HUES48 (cell line): ENCODE results near the gene IGF2BP2.

Experiments
- H3K27ac ChIP-seq: one replicate; pipeline ENCODE4 v1.7.0; 2013; ENCODE audit warnings: low read depth, low read length, inconsistent platforms
- H3K27me3 ChIP-seq: 2 replicates; pipeline ENCODE4 v1.6.1; 2013; ENCODE audit warnings: mild to moderate bottlenecking, low read length; ENCODE audit not compliant: control insufficient read depth, insufficient read depth
- H3K36me3 ChIP-seq: 2 replicates; pipeline ENCODE4 v1.6.1; 2013; ENCODE audit warnings: low read length; ENCODE audit not compliant: control insufficient read depth, insufficient read depth
- H3K4me1 ChIP-seq: 2 replicates; pipeline ENCODE4 v1.6.1; 2013; ENCODE audit warnings: mild to moderate bottlenecking, low read length; ENCODE audit not compliant: control insufficient read depth, insufficient read depth
- H3K4me3 ChIP-seq: 2 replicates; pipeline ENCODE4 v1.5.1; 2013; ENCODE audit warnings: mild to moderate bottlenecking, low read depth, low read length
- H3K9ac ChIP-seq: 2 replicates; pipeline ENCODE4 v1.6.1; 2013; ENCODE audit warnings: mild to moderate bottlenecking, low read depth, low read length, moderate library complexity
- H3K9me3 ChIP-seq: 2 replicates; pipeline ENCODE4 v1.6.1; 2013; ENCODE audit warnings: low read length; ENCODE audit not compliant: control insufficient read depth, insufficient read depth

The IGF2BP2 gene

GRCh38 chr3:185746470-185746869 is 78.4 kb downstream of the IGF2BP2 start:
- no peaks in the 10 kb centered on the region for H3K27me3 ChIP-seq
- peak overlapping the region; percentile 9 for H3K27ac ChIP-seq
- H3K4me3 ChIP-seq = no peak overlapping the region
- no peak overlapping the region for H3K9ac ChIP-seq
- H3K4me1 ChIP-seq = peaks cover 36% of the 10 kb centered on the region
- H3K9me3 ChIP-seq = no peaks in the 10 kb centered on the region
- no peaks in the 10 kb centered on the region for H3K36me3 ChIP-seq

GRCh38 chr3:185744997-185745843 is 79.6 kb downstream of the IGF2BP2 start:
- no peaks in the 10 kb centered on the region for H3K9me3 ChIP-seq
- peak overlapping the region; percentile 23 for H3K27ac ChIP-seq
- H3K27me3 ChIP-seq = no peaks in the 10 kb centered on the region
- H3K4me1 ChIP-seq = peaks cover 31% of the 10 kb centered on the region
- H3K36me3 ChIP-seq = no peaks in the 10 kb centered on the region
- H3K4me3 ChIP-seq = no peak overlapping the region
- H3K9ac ChIP-seq = no peak overlapping the region

GRCh38 chr3:185741586-185741985 is 83.3 kb downstream of the IGF2BP2 start:
- no peaks in the 10 kb centered on the region for H3K36me3 ChIP-seq

GRCh38 chr3:185740133-185740532 is 84.7 kb downstream of the IGF2BP2 start:
- no peaks in the 10 kb centered on the region for H3K27me3 ChIP-seq
- no peak overlapping the region for H3K27ac ChIP-seq
- H3K4me3 ChIP-seq = no peak overlapping the region
- peaks cover 22% of the 10 kb centered on the region; the same call in 1 of the 2 replicates for H3K4me1 ChIP-seq
- H3K9ac ChIP-seq = no peak overlapping the region
- H3K36me3 ChIP-seq = no peaks in the 10 kb centered on the region
- H3K9me3 ChIP-seq = no peaks in the 10 kb centered on the region

More at GRCh38 chr3:185741586-185741985, 83.3 kb downstream of the IGF2BP2 start:
- no peaks in the 10 kb centered on the region for H3K27me3 ChIP-seq
- peaks cover 31% of the 10 kb centered on the region for H3K4me1 ChIP-seq
- no peak overlapping the region for H3K4me3 ChIP-seq
- no peaks in the 10 kb centered on the region for H3K9me3 ChIP-seq
- H3K9ac ChIP-seq = no peak overlapping the region
- no peak overlapping the region for H3K27ac ChIP-seq

GRCh38 chr3:185739264-185739701 is 85.6 kb downstream of the IGF2BP2 start:
- H3K27me3 ChIP-seq = no peaks in the 10 kb centered on the region
- H3K36me3 ChIP-seq = no peaks in the 10 kb centered on the region
- no peak overlapping the region for H3K9ac ChIP-seq
- no peaks in the 10 kb centered on the region for H3K9me3 ChIP-seq
- no peak overlapping the region for H3K4me3 ChIP-seq
- peaks cover 19% of the 10 kb centered on the region for H3K4me1 ChIP-seq
- no peak overlapping the region for H3K27ac ChIP-seq

- no peak overlapping the region for H3K27ac ChIP-seq
- no peak overlapping the region for H3K4me3 ChIP-seq
- H3K27me3 ChIP-seq = no peaks in the 10 kb centered on the region
- no peaks in the 10 kb centered on the region for H3K9me3 ChIP-seq
- no peaks in the 10 kb centered on the region for H3K36me3 ChIP-seq
- no peak overlapping the region for H3K9ac ChIP-seq
- peaks cover 25% of the 10 kb centered on the region for H3K4me1 ChIP-seq
Measured at GRCh38 chr3:185737740-185738680, 86.8 kb downstream of the IGF2BP2 start.

- Histone ChIP-seq H3K4me1 (peaks cover 32% of the 10 kb centered on the region), H3K4me3 (no peak overlapping the region), H3K9me3 (no peaks in the 10 kb centered on the region)
Measured at GRCh38 chr3:185737020-185737419, 87.8 kb downstream of the IGF2BP2 start.

GRCh38 chr3:185734725-185735096 is 90.1 kb downstream of the IGF2BP2 start:
- Histone ChIP-seq H3K4me1 (peaks cover 32% of the 10 kb centered on the region), H3K9ac (no peak overlapping the region), H3K27me3 (no peaks in the 10 kb centered on the region), H3K36me3 (no peaks in the 10 kb centered on the region), H3K9me3 (no peaks in the 10 kb centered on the region), H3K4me3 (no peak overlapping the region), H3K27ac (peak overlapping the region; percentile 1)

More at GRCh38 chr3:185737020-185737419, 87.8 kb downstream of the IGF2BP2 start:
- no peaks in the 10 kb centered on the region for H3K27me3 ChIP-seq
- H3K9ac ChIP-seq = no peak overlapping the region
- H3K36me3 ChIP-seq = no peaks in the 10 kb centered on the region
- H3K27ac ChIP-seq = no peak overlapping the region

GRCh38 chr3:185733980-185734724 is 90.7 kb downstream of the IGF2BP2 start:
- Histone ChIP-seq H3K36me3 (no peaks in the 10 kb centered on the region), H3K27me3 (no peaks in the 10 kb centered on the region), H3K9me3 (no peaks in the 10 kb centered on the region), H3K4me1 (peaks cover 34% of the 10 kb centered on the region), H3K27ac (peak overlapping the region; percentile 1), H3K4me3 (no peak overlapping the region), H3K9ac (no peak overlapping the region)

GRCh38 chr3:185732782-185733181 is 92.1 kb downstream of the IGF2BP2 start:
- no peaks in the 10 kb centered on the region for H3K36me3 ChIP-seq
- H3K9me3 ChIP-seq = no peaks in the 10 kb centered on the region
- H3K4me3 ChIP-seq = no peak overlapping the region
- H3K4me1 ChIP-seq = peaks cover 36% of the 10 kb centered on the region
- no peaks in the 10 kb centered on the region for H3K27me3 ChIP-seq
- no peak overlapping the region for H3K9ac ChIP-seq
- peak overlapping the region; percentile 62 for H3K27ac ChIP-seq
